K562 (cell line): ENCODE results near the gene IRF9.

ENCODE experiments used
- CTCF ChIP-seq, 3 experiments: IDR thresholded peaks in 2 of 3; conservative IDR thresholded peaks in 1 of 3; 2 replicates each; pipeline ENCODE4 v1.5.1; 2011 to 2012; ENCODE audit warnings: low read length in 3 of 3, mild to moderate bottlenecking in 3 of 3, control low read depth in 2 of 3, improper control_type of control experiment in 1 of 3, inconsistent platforms in 1 of 3, low read depth in 1 of 3, mixed read lengths in 1 of 3, moderate library complexity in 1 of 3; ENCODE audit not compliant: insufficient read depth in 2 of 3
- FOSL1 ChIP-seq: fragments of 200-800 bp; sonication (Bioruptor generic); conservative IDR thresholded peaks from 2 replicates; pipeline ENCODE4 v1.6.1; 2016; ENCODE audit warnings: missing genetic modification characterization, missing compliant biosample characterization
- GABPA ChIP-seq: fragments of 200-800 bp; sonication (Bioruptor generic); conservative IDR thresholded peaks from 2 replicates; pipeline ENCODE4 v1.6.1; 2016; ENCODE audit warnings: low read depth, missing genetic modification characterization, missing compliant biosample characterization
- MAX ChIP-seq: sonication (generic); formaldehyde crosslinking; IDR thresholded peaks from 2 replicates; pipeline ENCODE4 v1.9.0; 2022; ENCODE audit warnings: mild to moderate bottlenecking, missing genetic modification reagents
- NR2C1 ChIP-seq, 2 experiments: fragments of 450-650 bp; IDR thresholded peaks; 2 replicates each; pipeline ENCODE4 v1.6.1; 2017; ENCODE audit warnings: mild to moderate bottlenecking in 2 of 2, antibody characterized with exemption in 1 of 2, inconsistent platforms in 1 of 2, missing compliant biosample characterization in 1 of 2, missing genetic modification characterization in 1 of 2
- PML ChIP-seq: IDR thresholded peaks from 2 replicates; pipeline ENCODE4 v1.6.1; 2012; ENCODE audit warnings: low read length, inconsistent platforms
- REST ChIP-seq, 2 experiments: fragments of 450-650 bp; formaldehyde crosslinking in 1 of 2; IDR thresholded peaks; 2 replicates each; pipeline versions ENCODE4 v1.4.0 to v1.6.1; 2014 to 2020; ENCODE audit warnings: mild to moderate bottlenecking in 2 of 2, borderline replicate concordance in 1 of 2, low read depth in 1 of 2
- SMAD3 ChIP-seq: fragments of 450-650 bp; formaldehyde crosslinking; conservative IDR thresholded peaks from 2 replicates; pipeline ENCODE4 v1.4.0; 2020; ENCODE audit warnings: mild to moderate bottlenecking
- VEZF1 ChIP-seq: fragments of 200-800 bp; sonication (Bioruptor generic); IDR thresholded peaks from 2 replicates; pipeline ENCODE4 v1.6.1; 2017; ENCODE audit warnings: missing genetic modification characterization, missing compliant biosample characterization
- YY1 ChIP-seq, 3 experiments: IDR thresholded peaks; 2 replicates each; pipeline ENCODE4 v1.6.1; 2011; ENCODE audit warnings: low read length in 2 of 3, mild to moderate bottlenecking in 2 of 3, moderate library complexity in 2 of 3, borderline replicate concordance in 1 of 3, control low read depth in 1 of 3, low read depth in 1 of 3; ENCODE audit not compliant: insufficient read depth in 3 of 3, insufficient replicate concordance in 2 of 3, control insufficient read depth in 1 of 3, insufficient read length in 1 of 3; ENCODE audit errors: extremely low read depth in 1 of 3
- ZNF586 ChIP-seq: fragments of 450-650 bp; formaldehyde crosslinking; conservative IDR thresholded peaks from 2 replicates; pipeline ENCODE4 v1.4.0; 2020; ENCODE audit warnings: mild to moderate bottlenecking, moderate library complexity
- ZNF778 ChIP-seq: fragments of 450-650 bp; formaldehyde crosslinking; IDR thresholded peaks from 2 replicates; pipeline ENCODE4 v1.4.0; 2020; ENCODE audit warnings: mild to moderate bottlenecking, moderate library complexity

GRCh38 chr14:24212924-24213865 lies 52.1 kb downstream of the IRF9 start, which contains the start of gene CHMP4A:
- no peak for TF ChIP-seq ZNF778 (CRISPR knock-in tag)
- TF ChIP-seq VEZF1 = peak; percentile 54
- no peak for TF ChIP-seq SMAD3 (CRISPR knock-in tag)
- no peak for TF ChIP-seq ZNF586 (CRISPR knock-in tag)
- TF ChIP-seq CTCF (IDR thresholded peaks at IDR 0.05 in 2 of 3, conservative IDR thresholded peaks at IDR 0.05 in 1 of 3; ENCODE audit: insufficient read depth in 2 of 3, low read depth in 1 of 3, low read length in 3 of 3) = peak in 1 of 3 experiments; percentile 21; a peak in 1 of 6 replicates
- peak; percentile 68 for TF ChIP-seq NR2C1 (IDR thresholded peaks at IDR 0.05)
- TF ChIP-seq NR2C1 (tag; IDR thresholded peaks at IDR 0.05) = no peak
- TF ChIP-seq FOSL1 (tag) = no peak
- peak in 2 of 3 experiments; percentile 50 to 76 for TF ChIP-seq YY1 (IDR thresholded peaks at IDR 0.05; ENCODE audit: borderline replicate concordance in 1 of 3, control insufficient read depth in 1 of 3, extremely low read depth in 1 of 3, insufficient read depth in 3 of 3, insufficient read length in 1 of 3, insufficient replicate concordance in 2 of 3, low read depth in 1 of 3, low read length in 2 of 3)
- TF ChIP-seq REST (IDR thresholded peaks at IDR 0.05; ENCODE audit: borderline replicate concordance) = peak; percentile 79
- peak; percentile 54; the same call in 1 of the 2 replicates for TF ChIP-seq REST (CRISPR knock-in tag; IDR thresholded peaks at IDR 0.05; ENCODE audit: low read depth)
- TF ChIP-seq MAX = peak; percentile 57
- peak; percentile 75 for TF ChIP-seq GABPA (tag)
- TF ChIP-seq PML = peak; percentile 82
